Measurements from ENCODE around the gene PRKCA.

GRCh38 chr17:66310528-66311148 is 8.2 kb downstream of the PRKCA start:
- no peak for TF ChIP-seq POLR2AphosphoS5 (IDR thresholded peaks at IDR 0.05; ENCODE audit: insufficient read depth in 1 of 2, low read depth in 1 of 2)
- TF ChIP-seq CTCF (IDR thresholded peaks at IDR 0.05), result no peak
- no peak for TF ChIP-seq POLR2A (IDR thresholded peaks at IDR 0.05)

Measured in vagina (tissue), 2 donors.